ENCODE measurements around the gene ANKRD13B.

Gene ANKRD13B

GRCh38 chr17:29581583-29582253 lies 11.2 kb upstream of the ANKRD13B start:
- DNase-seq (ENCODE audit: low spot score), result no peak

DNA sequence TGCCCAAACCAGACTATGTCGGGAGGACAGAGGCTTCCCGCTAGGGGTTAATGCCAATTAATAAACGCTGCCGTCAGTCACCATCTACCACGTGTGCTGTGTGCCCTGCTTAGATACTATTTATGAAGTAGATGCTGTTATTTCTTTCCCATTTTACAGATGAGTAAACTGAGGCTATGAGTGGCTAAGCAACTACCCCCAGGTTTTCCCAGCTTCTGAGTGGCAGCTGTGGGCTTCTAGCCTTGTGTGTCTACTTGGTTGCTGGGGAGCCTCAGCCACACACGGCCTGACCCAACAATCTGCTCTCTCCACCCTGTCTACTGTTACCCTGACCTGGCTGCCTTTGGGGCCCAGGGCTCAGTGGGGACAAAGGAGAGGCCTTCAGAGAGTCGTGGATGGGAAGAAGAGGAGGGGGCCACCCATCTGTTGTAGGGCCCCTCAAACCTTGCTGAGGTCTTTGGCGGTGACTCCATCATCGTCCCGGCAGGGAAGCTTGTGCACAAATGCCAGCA lies 10.6 kb upstream of the ANKRD13B start:
- DNase-seq (ENCODE audit: low spot score), result no peak

- no peak for DNase-seq (ENCODE audit: low spot score)
These were observed 10.2 kb upstream of the ANKRD13B start for GRCh38 chr17:29582772-29583171.

- no peak for DNase-seq (ENCODE audit: low spot score)
These were observed 9.3 kb upstream of the ANKRD13B start for GRCh38 chr17:29583324-29584248.

- no peak for DNase-seq (ENCODE audit: low spot score)
These were observed 8.4 kb upstream of the ANKRD13B start for GRCh38 chr17:29584452-29585079.

- no peak for DNase-seq (ENCODE audit: low spot score)
These were observed 7.7 kb upstream of the ANKRD13B start for GRCh38 chr17:29585080-29585751.

DNA sequence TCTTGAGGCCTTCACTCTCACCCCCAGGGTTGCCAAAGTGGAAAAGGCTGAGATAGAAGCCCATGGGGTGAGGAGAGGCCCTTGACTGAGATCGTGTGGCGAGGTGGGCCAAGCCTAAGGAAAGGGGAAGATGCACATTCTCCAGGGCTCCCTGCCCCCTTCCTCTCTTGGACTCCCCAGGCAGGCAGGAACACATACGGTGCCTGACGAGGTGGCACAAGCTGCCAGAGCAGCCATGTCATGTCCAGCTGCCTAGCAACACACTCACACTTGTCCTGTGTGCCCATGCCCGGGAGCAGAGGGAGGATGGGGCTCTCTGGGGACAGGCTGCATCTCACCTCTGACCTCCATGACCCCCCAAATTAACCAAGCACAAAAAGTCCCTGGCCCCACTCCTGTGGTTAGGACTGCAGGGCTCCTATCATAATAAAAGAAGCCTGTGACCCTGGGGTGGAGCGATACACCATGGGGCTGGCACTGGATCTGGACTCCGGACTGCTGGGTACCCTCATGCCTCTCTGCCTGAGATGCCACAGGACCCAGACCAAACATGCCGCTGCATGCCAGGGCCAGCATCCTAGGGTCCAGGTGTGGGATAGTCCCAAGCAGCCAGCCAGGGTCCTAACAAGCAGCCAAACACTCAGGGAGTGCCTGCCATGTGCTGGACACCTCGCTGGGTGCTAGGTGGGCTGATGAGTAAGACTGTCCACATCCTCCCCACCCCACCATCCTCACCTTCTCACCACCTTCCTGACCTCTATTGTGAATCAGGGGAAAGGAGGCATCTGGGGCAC lies 6.1 kb upstream of the ANKRD13B start:
- no peak for DNase-seq (ENCODE audit: low spot score)

DNA sequence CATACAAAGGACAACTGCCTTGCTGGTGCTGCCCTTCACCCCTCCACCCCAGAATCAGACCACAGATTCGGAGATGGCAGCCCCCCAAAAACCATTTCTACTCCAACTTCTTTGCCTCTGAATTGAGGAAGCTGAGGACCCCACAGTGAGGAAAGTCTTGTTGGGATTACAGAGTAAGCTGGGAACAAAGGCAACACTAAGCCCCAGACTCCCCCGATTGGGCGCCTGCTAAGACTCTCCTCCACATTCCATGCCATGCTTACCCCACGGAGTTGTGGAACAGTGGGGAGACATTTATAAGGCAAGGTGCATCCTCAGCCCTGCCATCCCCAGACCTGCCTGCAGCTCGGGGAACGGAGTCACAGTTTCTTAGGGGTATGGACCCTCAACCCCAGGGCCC lies 5.3 kb upstream of the ANKRD13B start:
- no peak for DNase-seq (ENCODE audit: low spot score)

DNA sequence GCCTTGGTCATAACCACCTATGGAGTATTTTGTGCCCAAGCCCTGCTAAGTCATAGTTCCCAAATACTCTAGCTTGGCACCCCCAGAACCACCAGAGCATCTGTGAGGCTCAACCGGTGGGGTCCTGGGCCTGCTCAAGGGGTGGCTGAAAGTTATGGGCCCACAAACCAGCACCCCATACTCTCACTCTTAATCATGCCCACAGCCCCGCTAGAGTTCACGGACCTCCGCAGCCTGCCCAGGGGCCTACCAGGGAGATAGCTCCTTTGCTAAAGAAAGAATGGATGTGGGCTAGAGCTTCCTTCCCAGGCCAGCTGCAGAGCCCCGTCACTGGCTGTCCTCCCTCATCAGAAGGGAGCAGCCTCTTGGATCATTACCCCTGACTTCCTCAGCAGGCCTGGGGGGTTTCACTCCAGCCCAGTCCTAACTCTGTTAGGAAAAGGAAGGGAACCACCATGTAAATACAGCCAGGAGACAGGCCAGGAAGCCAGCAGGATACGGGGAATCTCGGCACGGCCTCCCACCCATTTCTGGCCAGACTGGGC lies 4.8 kb upstream of the ANKRD13B start:
- DNase-seq (ENCODE audit: low spot score), result no peak

DNA sequence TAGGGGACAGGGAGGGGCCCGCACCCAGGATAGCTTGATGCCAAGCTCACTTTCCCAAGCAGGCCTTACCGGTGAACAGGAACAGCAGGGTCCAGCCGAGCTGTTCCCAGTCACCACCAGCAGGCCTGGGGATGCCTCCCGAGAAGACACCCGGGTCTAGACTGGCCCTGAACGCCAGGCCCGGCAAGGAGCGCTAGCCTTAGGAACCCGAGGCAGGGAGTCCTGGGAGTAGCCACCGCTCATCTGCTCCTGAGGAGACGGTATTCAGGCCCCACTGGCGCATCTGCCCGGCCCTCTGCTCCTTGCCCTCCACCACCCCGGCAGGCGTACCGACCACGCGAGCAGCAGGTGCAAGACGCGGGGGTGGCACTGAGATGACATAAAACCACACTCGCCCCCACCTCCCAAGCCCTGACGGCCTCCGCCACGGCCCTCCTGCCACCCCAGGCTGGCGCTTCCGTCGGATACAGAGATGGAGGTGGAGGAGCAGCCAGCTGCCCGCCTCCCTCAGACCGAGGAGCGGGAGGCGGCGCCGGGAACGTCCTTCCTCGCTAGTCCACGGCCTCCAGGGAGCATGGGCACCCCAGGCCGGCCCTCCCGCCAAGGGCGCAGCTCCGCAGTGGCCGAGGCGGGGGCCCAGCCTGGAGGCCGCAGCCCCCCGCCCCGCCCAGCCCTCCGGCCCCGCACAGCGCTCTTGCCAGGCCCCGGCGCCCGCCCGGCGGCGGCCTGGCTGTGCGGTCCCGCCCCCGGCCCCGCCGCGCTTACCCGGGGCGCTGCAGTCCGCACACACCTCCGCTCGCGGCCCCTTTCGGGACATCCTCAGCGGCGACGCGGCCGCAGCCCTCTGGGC lies 4.1 kb upstream of the ANKRD13B start:
- peak; percentile 78 for DNase-seq (ENCODE audit: low spot score)

DNA sequence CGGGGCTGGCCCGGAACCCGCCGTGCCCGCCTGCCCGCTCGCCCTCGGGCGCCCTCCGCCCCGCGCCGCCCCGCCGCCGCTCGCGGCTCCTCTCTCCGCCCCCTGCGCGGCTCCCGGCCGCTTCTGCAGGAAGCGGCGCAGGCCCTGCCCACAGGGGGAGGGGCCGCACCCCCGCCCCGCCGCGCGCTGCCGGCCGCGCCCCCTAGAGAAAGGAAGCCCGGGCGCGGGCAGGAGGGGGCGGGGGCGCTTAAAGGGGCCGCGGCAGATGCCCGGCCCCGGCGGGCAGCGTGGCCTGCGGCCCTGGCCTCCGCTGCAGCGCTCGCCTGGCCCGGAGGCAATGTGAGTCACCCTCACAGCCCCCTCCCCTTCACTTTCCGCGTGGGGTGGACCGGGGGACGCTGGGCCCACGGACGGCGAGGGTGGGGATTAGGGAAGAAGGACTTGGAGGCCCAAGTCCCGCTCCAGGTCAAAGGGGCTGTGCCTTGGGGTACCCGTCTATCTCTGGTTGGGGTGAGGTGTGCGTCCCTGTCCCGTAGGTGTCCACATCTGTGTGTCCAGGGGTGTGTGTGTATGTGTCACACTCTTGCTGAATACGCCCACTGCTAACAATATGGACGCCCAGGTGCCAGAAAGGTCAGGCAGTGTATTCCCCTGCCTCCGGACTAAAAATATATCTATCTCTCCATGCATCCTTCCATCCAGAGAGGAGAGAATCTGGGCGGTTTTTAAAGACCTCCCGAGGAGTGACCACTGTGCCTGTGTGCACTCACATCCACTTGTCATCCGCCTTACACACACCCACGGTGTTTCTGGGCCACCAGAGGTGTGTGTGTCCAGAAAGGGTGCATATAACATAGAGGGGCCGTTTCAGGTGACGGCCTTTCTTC lies 3.2 kb upstream of the ANKRD13B start, which contains the start of gene GIT1:
Gene GIT1, minus strand, starts transcription at position 125 of the 887 bp plus-strand sequence. CDS start 270 bp downstream, outside the sequence.
- DNase-seq (ENCODE audit: low spot score), result peak; percentile 98

DNA sequence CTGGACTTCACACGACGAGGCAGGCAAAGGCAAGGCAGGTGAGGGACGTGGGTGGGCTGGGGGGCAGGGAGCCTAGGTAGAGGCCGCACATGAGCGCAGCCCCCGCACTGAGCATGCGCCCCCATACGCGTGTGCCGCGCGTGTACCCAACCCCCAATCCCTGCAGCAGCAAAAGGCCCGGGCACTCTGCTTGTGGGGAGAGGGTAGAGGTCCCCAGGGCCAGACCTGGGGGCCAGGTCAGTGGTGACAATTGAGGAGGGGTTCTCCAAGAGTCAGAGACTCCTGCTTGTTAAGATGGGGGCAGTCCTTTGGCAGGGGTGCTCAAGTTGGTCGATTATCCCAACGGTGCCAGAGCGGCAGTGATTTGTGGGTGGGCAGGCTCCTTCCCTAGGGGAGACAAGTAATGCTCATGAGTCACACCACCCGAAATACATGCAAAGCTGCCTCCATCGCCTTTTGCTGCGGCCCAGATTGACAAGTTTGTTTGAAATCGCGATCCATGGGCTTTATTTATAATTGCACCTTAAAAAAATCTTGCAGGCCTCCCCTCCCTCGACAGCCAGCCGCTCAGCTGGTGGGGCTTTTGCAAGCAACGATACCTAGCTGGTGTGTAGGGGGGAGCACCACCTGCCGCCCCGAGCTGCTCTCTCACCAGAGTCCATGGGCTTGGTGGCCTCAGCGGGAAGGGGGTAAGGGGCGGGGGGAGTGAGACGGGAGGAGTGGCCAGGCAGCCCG lies 2.4 kb upstream of the ANKRD13B start:
- peak; percentile 65 for DNase-seq (ENCODE audit: low spot score)

DNA sequence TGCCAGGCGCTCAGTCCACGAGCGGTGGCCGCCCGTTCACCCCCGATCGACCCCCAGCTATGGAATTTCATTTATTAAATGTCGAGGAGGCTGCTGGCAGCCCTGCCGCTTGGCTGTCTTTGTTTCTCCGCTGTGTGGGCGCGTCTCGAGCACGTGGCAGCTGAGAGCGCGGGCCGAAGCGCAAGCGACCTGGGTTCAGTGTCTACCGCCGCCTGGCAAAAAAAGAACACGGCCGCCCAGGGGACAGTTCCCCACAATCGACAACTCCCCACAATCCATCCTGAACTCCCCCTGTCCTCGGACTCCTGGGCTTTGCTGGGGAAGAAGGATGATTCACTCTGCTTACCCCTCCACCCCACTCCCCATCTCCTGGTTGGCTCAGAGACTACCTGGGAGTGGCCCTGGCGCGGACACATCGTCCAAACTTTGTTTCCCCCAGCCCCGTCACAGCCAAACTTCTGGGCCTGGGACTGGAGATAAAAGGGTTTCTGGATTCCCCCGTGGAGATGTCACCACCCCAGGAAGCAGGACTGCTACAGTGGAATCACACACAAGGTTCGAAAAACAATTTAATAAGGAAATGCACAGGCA lies 1.7 kb upstream of the ANKRD13B start:
- peak; percentile 80 for DNase-seq (ENCODE audit: low spot score)

- DNase-seq (ENCODE audit: low spot score), result peak; percentile 98
These were observed 959 bp upstream of the ANKRD13B start for GRCh38 chr17:29591737-29592608.

DNA sequence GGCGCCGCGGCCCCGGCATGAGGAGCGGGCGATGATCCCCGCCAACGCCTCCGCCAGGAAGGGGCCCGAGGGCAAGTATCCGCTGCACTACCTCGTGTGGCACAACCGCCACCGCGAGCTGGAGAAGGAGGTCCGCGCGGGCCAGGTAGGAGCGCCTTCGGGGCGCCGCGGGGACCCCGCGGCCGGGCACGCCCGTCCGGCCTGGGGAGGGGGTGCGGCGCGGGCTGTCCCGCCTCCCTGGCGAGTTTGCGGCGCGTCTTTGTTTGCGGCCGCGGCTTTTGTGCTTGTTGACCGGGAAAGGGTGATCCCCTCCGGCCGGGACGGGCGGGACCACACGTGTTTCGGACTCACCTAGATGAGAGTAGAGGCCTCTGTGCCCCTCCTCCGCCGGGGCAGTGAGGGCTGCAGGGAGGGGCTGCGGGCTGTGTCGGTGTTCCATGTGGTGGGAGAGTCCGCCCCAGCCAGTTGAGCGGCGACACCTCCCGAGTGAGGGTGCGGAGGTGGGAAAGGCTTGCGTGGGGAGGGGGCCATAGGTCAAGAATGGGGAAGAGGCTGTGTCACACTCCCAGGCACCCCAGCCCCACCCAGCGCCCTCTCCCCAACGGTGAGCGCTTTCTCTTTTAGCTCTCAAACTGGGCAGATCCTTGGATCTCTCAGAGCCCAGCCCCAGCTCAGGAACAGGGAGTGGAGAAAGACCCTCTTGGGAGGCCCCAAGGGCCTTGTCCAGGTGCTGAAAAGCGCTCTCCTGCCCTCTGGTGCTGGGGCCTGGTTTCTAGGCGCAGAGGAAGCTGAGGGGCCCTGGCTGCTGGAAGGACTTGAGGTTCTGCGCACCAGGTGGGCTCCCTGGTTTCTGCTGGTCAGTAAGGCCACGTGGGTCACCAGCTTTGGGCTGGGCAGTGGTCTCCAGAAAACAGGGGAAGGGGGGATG lies 923 bp downstream of the ANKRD13B start:
- peak; percentile 69 for DNase-seq (ENCODE audit: low spot score)

Data from HuH-7.5 (cell line).